ENCODE results near the gene IL16. TPM values are rescaled to one million over a fixed set of nuclear protein-coding genes. Genes with fewer than 3 reads are reported as not detected.
A peak's percentile ranks its signal among the peaks of the same experiment; 100 is the strongest.

Gene IL16
- total RNA-seq, 2 experiments from 2014 or later, result 58.8 to 63.1 TPM

GRCh38 chr15:81281766-81282605, 85.3 kb downstream of the IL16 start:
- ChIA-PET CTCF (interaction anchor here (5.0 kb wide), 1 partner anchor 15 kb away, joined by 39 read pairs; no protein-coding TSS in a partner anchor), POLR2A (interaction anchor here (0.9 kb wide), 1 partner anchor 42 kb away, joined by 3 read pairs; the partner anchor contains the start of gene STARD5)
- intact Hi-C loops (cut with micrococcal nuclease), result no loop called here
- no peaks in the 10 kb centered on the region for H3K27me3 Mint-ChIP-seq
- H3K27ac Mint-ChIP-seq, result no peak overlapping the region
- peaks cover 3% of the 10 kb centered on the region for H3K36me3 Mint-ChIP-seq
- peaks cover 41% of the 10 kb centered on the region for H3K4me1 Mint-ChIP-seq (ENCODE audit: low read depth)
- H3K4me3 Mint-ChIP-seq, result no peak overlapping the region
- H3K9me3 Mint-ChIP-seq, result peaks cover 8% of the 10 kb centered on the region
- DNase-seq, result no peak

GRCh38 chr15:81282606-81282895, 85.9 kb downstream of the IL16 start:
- ChIA-PET POLR2A (interaction anchor here (0.9 kb wide), 1 partner anchor 41 kb away, joined by 3 read pairs; the partner anchor contains the start of gene STARD5), CTCF (interaction anchor here (5.0 kb wide), 1 partner anchor 16 kb away, joined by 39 read pairs; no protein-coding TSS in a partner anchor)
- H3K4me3 Mint-ChIP-seq, result no peak overlapping the region
- no peak for DNase-seq
- peaks cover 6% of the 10 kb centered on the region for H3K9me3 Mint-ChIP-seq
- H3K27ac Mint-ChIP-seq, result no peak overlapping the region
- peaks cover 3% of the 10 kb centered on the region for H3K36me3 Mint-ChIP-seq
- H3K4me1 Mint-ChIP-seq (ENCODE audit: low read depth), result peaks cover 47% of the 10 kb centered on the region
- intact Hi-C loops (cut with micrococcal nuclease), result no loop called here
- H3K27me3 Mint-ChIP-seq, result no peaks in the 10 kb centered on the region

DNA sequence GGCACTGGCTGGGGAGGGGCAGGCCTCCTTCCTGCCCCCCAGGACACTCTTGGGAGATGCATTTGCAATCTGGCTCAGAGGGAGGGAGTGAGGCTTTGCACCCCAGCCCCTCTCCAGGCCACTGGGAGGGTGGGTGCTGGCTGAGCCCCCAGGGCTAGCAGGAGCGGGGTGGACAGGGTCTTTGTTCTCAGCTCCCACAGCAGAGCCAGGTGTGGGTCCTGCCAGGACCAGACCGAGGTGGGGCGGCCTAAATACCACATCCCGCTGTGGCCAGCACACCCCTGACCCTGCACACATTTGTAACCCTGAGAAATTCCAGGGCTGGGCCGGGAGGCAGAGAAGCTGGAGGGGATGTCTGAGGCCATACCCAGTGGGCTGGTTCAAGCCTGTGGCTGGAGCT, 86.2 kb downstream of the IL16 start:
- no peaks in the 10 kb centered on the region for H3K27me3 Mint-ChIP-seq
- no peak overlapping the region for H3K27ac Mint-ChIP-seq
- peaks cover 50% of the 10 kb centered on the region for H3K4me1 Mint-ChIP-seq (ENCODE audit: low read depth)

GRCh38 chr15:81284256-81285031, 87.8 kb downstream of the IL16 start:
- ChIA-PET CTCF (interaction anchor here (1.4 to 1.7 kb wide), 3 partner anchors 9 to 53 kb away, joined by 5 to 7 read pairs (median 7); no protein-coding TSS in a partner anchor), POLR2A (no interaction called here)
- Mint-ChIP-seq H3K27ac (no peak overlapping the region), H3K36me3 (peaks cover 3% of the 10 kb centered on the region), H3K27me3 (no peaks in the 10 kb centered on the region), H3K9me3 (peaks cover 6% of the 10 kb centered on the region), H3K4me3 (no peak overlapping the region), H3K4me1 (ENCODE audit: low read depth) (peaks cover 54% of the 10 kb centered on the region)
- no peak for DNase-seq
- intact Hi-C loops (cut with micrococcal nuclease), result loop anchor here (2.0 kb wide), 1 partner anchor 40 kb away; the partner anchor contains the start of gene STARD5

More for the DNA sequence above, 86.2 kb downstream of the IL16 start:
- Mint-ChIP-seq H3K9me3 (peaks cover 5% of the 10 kb centered on the region), H3K4me3 (no peak overlapping the region), H3K36me3 (peaks cover 3% of the 10 kb centered on the region)
- no peak for DNase-seq
- CTCF ChIA-PET, result interaction anchor here (0.7 to 5.0 kb wide), 4 partner anchors 8 to 54 kb away, joined by 3 to 39 read pairs (median 7); no protein-coding TSS in a partner anchor
- POLR2A ChIA-PET, result interaction anchor here (0.9 kb wide), 1 partner anchor 41 kb away, joined by 3 read pairs; the partner anchor contains the start of gene STARD5
- intact Hi-C loops (cut with micrococcal nuclease), result no loop called here

GRCh38 chr15:81285461-81285860, 88.8 kb downstream of the IL16 start:
- intact Hi-C loops (cut with micrococcal nuclease), result loop anchor here (2.0 kb wide), 1 partner anchor 39 kb away; the partner anchor contains the start of gene STARD5
- ChIA-PET POLR2A (interaction anchor here (2.6 kb wide), 1 partner anchor 11 kb away, joined by 14 read pairs; no protein-coding TSS in a partner anchor), CTCF (interaction anchor here (1.5 to 3.0 kb wide), 4 partner anchors 10 to 51 kb away, joined by 3 to 32 read pairs (median 14); no protein-coding TSS in a partner anchor)
- Mint-ChIP-seq H3K27me3 (no peaks in the 10 kb centered on the region), H3K36me3 (peaks cover 3% of the 10 kb centered on the region), H3K9me3 (peaks cover 6% of the 10 kb centered on the region), H3K27ac (peak overlapping the region; percentile 88), H3K4me3 (peak overlapping the region; percentile 58), H3K4me1 (ENCODE audit: low read depth) (peaks cover 62% of the 10 kb centered on the region)
- DNase-seq, result no peak

DNA sequence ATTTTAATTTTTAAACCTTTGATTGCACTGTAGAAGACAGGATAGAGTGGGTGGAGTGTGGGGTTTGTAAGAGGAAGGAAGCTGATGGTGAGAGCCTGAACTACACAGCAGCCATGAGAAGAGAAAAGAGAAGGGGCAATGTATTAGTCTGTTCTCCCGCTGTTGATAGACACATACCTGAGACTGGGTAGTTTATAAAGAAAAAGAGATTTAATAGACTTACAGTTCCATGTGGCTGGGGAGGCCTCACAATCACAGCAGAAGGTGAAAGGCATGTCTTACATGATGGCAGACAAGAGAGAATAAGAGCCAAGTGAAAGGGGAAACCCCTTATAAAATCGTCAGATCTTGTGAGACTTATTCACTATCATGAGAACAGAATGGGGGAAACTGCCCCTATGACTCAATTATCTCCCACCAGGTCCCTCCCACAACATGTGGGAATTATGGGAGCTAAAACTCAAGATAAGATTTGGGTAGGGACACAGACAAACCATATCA, 90.0 kb downstream of the IL16 start:
- Mint-ChIP-seq H3K9me3 (peaks cover 6% of the 10 kb centered on the region), H3K4me1 (ENCODE audit: low read depth) (peaks cover 68% of the 10 kb centered on the region), H3K36me3 (peaks cover 3% of the 10 kb centered on the region), H3K27me3 (no peaks in the 10 kb centered on the region), H3K27ac (peak overlapping the region; percentile 88), H3K4me3 (peak overlapping the region; percentile 58)
- DNase-seq, result no peak
- ChIA-PET POLR2A (interaction anchor here (1.0 to 2.6 kb wide), 6 partner anchors 10 to 483 kb away, joined by 3 to 14 read pairs (median 4); partner anchors contain the start of gene STARD5), CTCF (interaction anchor here (1.0 to 3.0 kb wide), 10 partner anchors 11 to 132 kb away, joined by 3 to 32 read pairs (median 4); no protein-coding TSS in a partner anchor)
- intact Hi-C loops (cut with micrococcal nuclease), result loop anchor here (1.0 to 2.0 kb wide), 2 partner anchors 8 to 18 kb away; no protein-coding TSS in a partner anchor

DNA sequence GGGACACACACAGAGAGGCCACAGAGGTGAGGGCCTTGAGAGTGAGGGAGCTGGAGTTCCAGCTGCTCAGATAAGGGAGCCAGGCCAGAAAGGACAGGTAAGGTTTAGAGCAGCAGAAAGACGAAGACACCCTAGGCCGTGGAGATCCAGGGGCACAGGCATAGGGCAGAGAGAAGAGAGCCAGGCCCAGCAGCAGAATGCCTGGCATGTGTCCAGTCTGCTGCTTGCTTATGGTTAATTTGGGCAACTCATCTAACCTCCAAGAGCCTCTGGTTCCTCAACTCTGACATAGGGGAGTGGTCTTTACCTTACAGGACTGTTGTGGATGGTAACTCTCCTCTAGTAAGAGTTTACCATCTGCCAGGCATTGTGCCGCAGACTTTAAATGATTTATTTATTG, 91.4 kb downstream of the IL16 start:
- H3K27me3 Mint-ChIP-seq, result no peaks in the 10 kb centered on the region
- H3K4me1 Mint-ChIP-seq (ENCODE audit: low read depth), result peaks cover 79% of the 10 kb centered on the region
- peaks cover 6% of the 10 kb centered on the region for H3K36me3 Mint-ChIP-seq
- H3K4me3 Mint-ChIP-seq, result no peak overlapping the region
- ChIA-PET POLR2A (interaction anchor here (2.6 kb wide), 1 partner anchor 9 kb away, joined by 14 read pairs; no protein-coding TSS in a partner anchor), CTCF (interaction anchor here (0.6 to 3.0 kb wide), 4 partner anchors 13 to 758 kb away, joined by 3 to 32 read pairs (median 12); no protein-coding TSS in a partner anchor)
- H3K27ac Mint-ChIP-seq, result peak overlapping the region; percentile 40
- H3K9me3 Mint-ChIP-seq, result peaks cover 6% of the 10 kb centered on the region
- intact Hi-C loops (cut with micrococcal nuclease), result no loop called here
- no peak for DNase-seq

- ChIA-PET CTCF (interaction anchor here (5.7 kb wide), 1 partner anchor 23 kb away, joined by 54 read pairs; no protein-coding TSS in a partner anchor), POLR2A (no interaction called here)
- Mint-ChIP-seq H3K9me3 (peaks cover 6% of the 10 kb centered on the region), H3K36me3 (peaks cover 6% of the 10 kb centered on the region), H3K27ac (no peak overlapping the region), H3K4me3 (no peak overlapping the region), H3K4me1 (ENCODE audit: low read depth) (peaks cover 83% of the 10 kb centered on the region), H3K27me3 (no peaks in the 10 kb centered on the region)
- DNase-seq, result no peak
- intact Hi-C loops (cut with micrococcal nuclease), result no loop called here
Observed at GRCh38 chr15:81288616-81289015, 91.9 kb downstream of the IL16 start.

DNA sequence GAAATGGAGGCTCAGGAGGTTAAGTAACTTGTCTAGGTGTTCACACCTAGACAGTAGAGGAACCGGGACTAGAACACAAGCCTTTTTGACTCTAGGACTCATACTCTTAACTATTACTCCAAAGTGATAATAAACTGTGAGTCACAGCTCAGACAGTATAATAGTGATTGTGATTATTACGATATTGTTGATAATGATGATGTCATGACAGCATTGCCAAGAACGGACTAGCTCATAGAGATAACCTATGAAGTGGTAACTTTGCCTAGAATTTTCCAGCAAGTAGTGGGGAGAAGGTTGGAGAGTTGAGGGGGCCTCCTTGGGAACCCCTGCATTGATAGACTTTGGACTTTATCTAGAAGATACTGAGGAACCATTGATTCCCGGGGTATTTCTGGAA, 93.2 kb downstream of the IL16 start:
- ChIA-PET CTCF (interaction anchor here (1.3 to 5.7 kb wide), 3 partner anchors 14 to 112 kb away, joined by 5 to 54 read pairs (median 45); no protein-coding TSS in a partner anchor), POLR2A (no interaction called here)
- Mint-ChIP-seq H3K9me3 (peaks cover 6% of the 10 kb centered on the region), H3K36me3 (peaks cover 6% of the 10 kb centered on the region), H3K27me3 (no peaks in the 10 kb centered on the region), H3K4me1 (ENCODE audit: low read depth) (peaks cover 89% of the 10 kb centered on the region), H3K27ac (peak overlapping the region; percentile 11), H3K4me3 (no peak overlapping the region)
- intact Hi-C loops (cut with micrococcal nuclease), result loop anchor here (5.0 to 10.0 kb wide), 4 partner anchors 485 to 1315 kb away; partner anchors contain the start of genes BCL2A1, FAH and MEX3B
- no peak for DNase-seq

- H3K4me1 Mint-ChIP-seq (ENCODE audit: low read depth), result peaks cover 89% of the 10 kb centered on the region
- peak overlapping the region; percentile 99 for H3K27ac Mint-ChIP-seq
- H3K36me3 Mint-ChIP-seq, result peaks cover 11% of the 10 kb centered on the region
- ChIA-PET CTCF (interaction anchor here (1.1 to 5.7 kb wide), 7 partner anchors 9 to 44 kb away, joined by 3 to 54 read pairs (median 7); no protein-coding TSS in a partner anchor), POLR2A (interaction anchor here (0.6 to 3.5 kb wide), 7 partner anchors 9 to 291 kb away, joined by 3 to 24 read pairs (median 4); partner anchors contain the start of genes STARD5 and TLNRD1)
- peaks cover 4% of the 10 kb centered on the region for H3K9me3 Mint-ChIP-seq
- H3K4me3 Mint-ChIP-seq, result peak overlapping the region; percentile 82
- intact Hi-C loops (cut with micrococcal nuclease), result loop anchor here (5.0 to 10.0 kb wide), 4 partner anchors 487 to 1317 kb away; partner anchors contain the start of genes BCL2A1, FAH and MEX3B
- no peak for DNase-seq
- no peaks in the 10 kb centered on the region for H3K27me3 Mint-ChIP-seq
Observed at GRCh38 chr15:81291916-81292522, 95.3 kb downstream of the IL16 start.
